CD1c-positive myeloid dendritic cell (primary cell): Measurements from ENCODE around the gene CD164.
"Not testable (repeated sequence)": the region's sequence is repeated elsewhere in the genome, so short reads cannot be mapped to it uniquely, and the experiment has no call there.

Experiments used
- DNase-seq: peaks from one replicate; pipeline ENCODE4 v3.0.0-alpha.2; 2016; ENCODE audit errors: extremely low spot score

CD164 gene

GRCh38 chr6:109374326-109374892 is 7.9 kb downstream of the CD164 start:
- DNase-seq: no peak

- peak; percentile 94 for DNase-seq
Measured at GRCh38 chr6:109373762-109374161, 8.5 kb downstream of the CD164 start.

- DNase-seq: no peak
Measured at GRCh38 chr6:109373331-109373730, 8.9 kb downstream of the CD164 start.

- peak; percentile 81 for DNase-seq
Measured at GRCh38 chr6:109372130-109372529, 10.1 kb downstream of the CD164 start.

- DNase-seq: no peak
Measured at GRCh38 chr6:109370792-109371191, 11.5 kb downstream of the CD164 start.

- DNase-seq: no peak
Measured at GRCh38 chr6:109370336-109370735, 11.9 kb downstream of the CD164 start.

GRCh38 chr6:109369728-109370127 is 12.5 kb downstream of the CD164 start:
- DNase-seq: no peak

- DNase-seq: not testable (repeated sequence)
Measured at GRCh38 chr6:109364382-109365078, 17.7 kb downstream of the CD164 start.

GRCh38 chr6:109363753-109364152 is 18.5 kb downstream of the CD164 start:
- no peak for DNase-seq

- DNase-seq: no peak
Measured at GRCh38 chr6:109362102-109362884, 20.0 kb downstream of the CD164 start.

- no peak for DNase-seq
Measured at GRCh38 chr6:109360791-109361190, 21.5 kb downstream of the CD164 start.

GRCh38 chr6:109360281-109360680 is 22.0 kb downstream of the CD164 start:
- no peak for DNase-seq

- no peak for DNase-seq
Measured at GRCh38 chr6:109359248-109359647, 23.0 kb downstream of the CD164 start.

GRCh38 chr6:109358204-109358603 is 24.1 kb downstream of the CD164 start:
- no peak for DNase-seq

- DNase-seq: no peak
Measured at GRCh38 chr6:109356237-109356636, 26.0 kb downstream of the CD164 start.

GRCh38 chr6:109351231-109352130 is 30.8 kb downstream of the CD164 start:
- no peak for DNase-seq

GRCh38 chr6:109349419-109349987 is 32.8 kb downstream of the CD164 start:
- DNase-seq: no peak

- peak; percentile 42 for DNase-seq
Measured at GRCh38 chr6:109348226-109348625, 34.0 kb downstream of the CD164 start.

GRCh38 chr6:109347779-109348178 is 34.5 kb downstream of the CD164 start:
- DNase-seq: no peak

GRCh38 chr6:109345986-109346385 is 36.3 kb downstream of the CD164 start:
- DNase-seq: no peak

GRCh38 chr6:109344226-109344625 is 38.0 kb downstream of the CD164 start:
- DNase-seq: no peak

- no peak for DNase-seq
Measured at GRCh38 chr6:109343518-109343917, 38.7 kb downstream of the CD164 start.
